ES-I3 (cell line): Measurements from ENCODE around the gene EIF4G3.

Experiments used
- H3K36me3 ChIP-seq: 2 replicates; pipeline ENCODE4 v1.6.1; 2013; ENCODE audit warnings: mild to moderate bottlenecking, low read length, control low read depth, moderate library complexity; ENCODE audit not compliant: insufficient read depth
- H3K4me1 ChIP-seq: 2 replicates; pipeline ENCODE4 v1.6.1; 2013; ENCODE audit warnings: mild to moderate bottlenecking, control low read depth, low read length; ENCODE audit not compliant: insufficient read depth
- H3K9ac ChIP-seq: 2 replicates; pipeline ENCODE4 v1.6.1; 2013; ENCODE audit warnings: low read depth, mild to moderate bottlenecking, low read length, moderate library complexity
- H3K9me3 ChIP-seq: 2 replicates; pipeline ENCODE4 v1.6.1; 2013; ENCODE audit warnings: mild to moderate bottlenecking, low read length, moderate library complexity; ENCODE audit not compliant: control insufficient read depth, insufficient read depth

The EIF4G3 gene

GRCh38 chr1:20847611-20848080 lies 329.1 kb downstream of the EIF4G3 start:
- Histone ChIP-seq H3K4me1 (no peaks in the 10 kb centered on the region), H3K9me3 (no peaks in the 10 kb centered on the region), H3K9ac (no peak overlapping the region), H3K36me3 (peaks cover 3% of the 10 kb centered on the region)

DNA sequence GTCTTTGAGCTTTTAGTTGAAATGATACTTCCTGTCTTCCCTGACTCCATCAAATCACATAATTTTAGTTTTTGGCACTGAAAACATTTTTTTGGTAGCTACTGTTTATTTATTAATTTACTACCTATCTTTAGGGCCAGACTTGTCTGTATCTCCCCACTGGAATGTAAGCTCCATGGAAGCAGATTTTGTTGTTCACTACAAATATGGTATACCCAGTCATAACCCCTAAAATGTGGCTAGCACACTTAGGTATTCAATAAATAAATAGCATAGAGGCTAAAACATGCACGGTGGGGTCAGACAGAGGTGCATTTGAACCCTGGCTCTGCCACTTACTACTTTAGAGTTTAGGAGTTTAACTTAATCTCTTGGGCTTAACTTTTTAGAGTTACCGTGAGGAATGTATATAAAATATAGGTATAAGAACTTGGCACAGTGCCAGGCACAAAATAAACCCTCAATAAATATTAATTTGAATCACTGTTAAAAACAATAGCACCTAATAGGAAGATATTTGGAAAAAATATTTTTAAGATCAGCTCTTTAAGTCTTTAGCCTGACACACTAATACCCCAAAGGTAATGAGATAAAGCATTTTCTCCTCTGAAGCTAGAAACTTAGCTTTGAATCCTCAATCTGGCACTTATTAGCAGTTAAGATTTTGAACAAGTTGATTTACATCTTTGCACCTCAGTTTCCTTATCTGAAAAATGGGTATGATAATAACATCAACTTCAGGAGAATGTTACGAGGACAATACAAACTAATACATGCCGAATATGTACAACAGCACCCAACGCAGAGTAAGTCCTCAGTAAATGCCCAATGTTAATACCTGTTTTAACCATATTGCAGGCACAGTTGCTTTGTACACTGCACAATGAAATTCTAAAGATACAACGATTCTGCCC lies 330.0 kb downstream of the EIF4G3 start:
- Histone ChIP-seq H3K9ac (no peak overlapping the region), H3K36me3 (peaks cover 3% of the 10 kb centered on the region), H3K4me1 (no peaks in the 10 kb centered on the region), H3K9me3 (no peaks in the 10 kb centered on the region)

- no peak overlapping the region for H3K9ac ChIP-seq
These were observed 336.0 kb downstream of the EIF4G3 start for GRCh38 chr1:20840731-20841130.

GRCh38 chr1:20837554-20838192 lies 339.0 kb downstream of the EIF4G3 start:
- H3K9me3 ChIP-seq, result no peaks in the 10 kb centered on the region
- H3K36me3 ChIP-seq, result no peaks in the 10 kb centered on the region
- H3K9ac ChIP-seq, result no peak overlapping the region
- H3K4me1 ChIP-seq, result no peaks in the 10 kb centered on the region

More at GRCh38 chr1:20840731-20841130, 336.0 kb downstream of the EIF4G3 start:
- Histone ChIP-seq H3K9me3 (no peaks in the 10 kb centered on the region), H3K36me3 (peaks cover 3% of the 10 kb centered on the region; the same call in 1 of the 2 replicates), H3K4me1 (no peaks in the 10 kb centered on the region)

DNA sequence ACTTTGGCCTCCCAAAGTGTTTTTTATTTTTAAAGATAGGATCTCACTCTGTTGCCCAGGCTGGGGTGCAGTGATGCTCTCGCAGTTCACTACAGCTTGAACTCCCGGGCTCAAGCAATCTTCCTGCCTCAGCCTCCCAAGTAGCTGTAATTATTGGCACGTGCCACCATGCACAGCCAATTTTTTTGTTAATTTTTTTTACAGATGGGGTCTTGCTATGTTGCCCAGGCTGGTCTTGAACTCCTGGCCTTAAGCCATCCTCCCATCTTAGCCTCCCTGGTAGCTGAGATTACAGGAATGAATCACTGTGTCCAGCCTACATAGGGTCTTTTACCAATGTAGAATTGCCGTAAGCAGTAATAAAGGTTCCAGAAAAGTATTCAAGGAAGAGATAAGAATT lies 340.5 kb downstream of the EIF4G3 start:
- no peak overlapping the region for H3K9ac ChIP-seq
- no peaks in the 10 kb centered on the region for H3K36me3 ChIP-seq
- no peaks in the 10 kb centered on the region for H3K9me3 ChIP-seq
- H3K4me1 ChIP-seq, result no peaks in the 10 kb centered on the region

- no peak overlapping the region for H3K9ac ChIP-seq
- no peaks in the 10 kb centered on the region for H3K36me3 ChIP-seq
- H3K4me1 ChIP-seq, result no peaks in the 10 kb centered on the region
These were observed 341.9 kb downstream of the EIF4G3 start for GRCh38 chr1:20834780-20835179.

GRCh38 chr1:20834192-20834591 lies 342.5 kb downstream of the EIF4G3 start:
- Histone ChIP-seq H3K9me3 (no peaks in the 10 kb centered on the region), H3K4me1 (no peaks in the 10 kb centered on the region), H3K9ac (no peak overlapping the region), H3K36me3 (no peaks in the 10 kb centered on the region)

More at GRCh38 chr1:20834780-20835179, 341.9 kb downstream of the EIF4G3 start:
- H3K9me3 ChIP-seq, result no peaks in the 10 kb centered on the region

DNA sequence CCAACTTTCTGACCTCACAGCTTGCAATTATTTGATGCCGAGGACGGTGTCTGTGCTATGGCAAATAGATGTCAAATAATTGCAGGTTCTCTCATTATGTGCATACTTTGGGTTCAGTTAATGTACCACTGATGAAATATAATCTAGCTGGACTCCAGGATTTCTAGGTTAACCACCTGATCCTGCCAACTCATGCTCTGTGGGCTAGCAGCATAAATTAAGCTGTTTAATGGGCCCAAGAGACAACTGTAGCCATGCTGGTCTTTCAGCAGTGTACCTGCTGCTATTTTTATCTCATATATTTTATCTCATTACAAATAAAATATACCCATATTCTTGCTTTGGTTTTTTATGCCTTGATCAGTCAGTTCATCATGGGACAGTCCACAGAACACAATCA lies 346.3 kb downstream of the EIF4G3 start:
- no peaks in the 10 kb centered on the region for H3K4me1 ChIP-seq
- no peaks in the 10 kb centered on the region; the same call in 1 of the 2 replicates for H3K36me3 ChIP-seq
- no peaks in the 10 kb centered on the region for H3K9me3 ChIP-seq
- no peak overlapping the region for H3K9ac ChIP-seq

DNA sequence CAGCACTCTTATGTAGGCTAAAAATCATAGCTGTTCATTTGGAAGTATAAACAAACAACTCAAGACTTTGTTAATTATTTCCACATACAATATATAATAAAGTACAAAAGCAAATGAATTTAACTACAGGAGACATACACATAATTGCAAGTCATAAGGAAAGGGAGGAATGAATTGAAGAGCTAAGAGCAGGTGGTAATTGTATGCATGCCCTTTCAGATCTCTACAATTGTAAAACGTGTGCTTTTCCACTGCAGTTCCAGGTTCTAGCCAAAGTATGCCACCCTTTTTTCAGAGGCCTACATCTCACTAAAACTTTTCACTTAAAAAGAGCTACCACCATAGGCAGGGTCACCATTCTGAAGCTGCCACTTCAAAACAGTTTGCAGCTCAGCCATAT lies 346.8 kb downstream of the EIF4G3 start:
- no peak overlapping the region for H3K9ac ChIP-seq
- no peaks in the 10 kb centered on the region for H3K9me3 ChIP-seq
- no peaks in the 10 kb centered on the region for H3K4me1 ChIP-seq
- no peaks in the 10 kb centered on the region; the same call in 1 of the 2 replicates for H3K36me3 ChIP-seq

DNA sequence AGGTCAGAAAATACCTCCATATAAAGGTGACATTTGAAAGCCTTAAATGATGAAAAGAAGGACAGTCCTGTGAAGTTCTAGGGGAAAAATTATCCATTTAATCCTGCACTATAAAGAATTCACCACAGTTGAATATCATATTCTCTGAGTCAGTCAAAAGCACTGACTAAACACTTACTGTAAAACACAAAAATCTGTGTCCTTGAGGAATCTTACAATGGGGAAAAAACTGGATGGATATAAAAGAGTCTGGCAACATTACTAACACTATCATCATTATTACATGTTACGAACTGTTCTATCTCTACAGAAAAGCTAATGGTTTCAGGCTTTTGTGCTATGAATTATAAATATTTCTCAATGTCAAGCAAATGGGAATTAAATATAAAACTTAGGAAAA lies 347.2 kb downstream of the EIF4G3 start:
- Histone ChIP-seq H3K4me1 (no peaks in the 10 kb centered on the region), H3K9me3 (no peaks in the 10 kb centered on the region), H3K9ac (no peak overlapping the region), H3K36me3 (no peaks in the 10 kb centered on the region; the same call in 1 of the 2 replicates)

- H3K9ac ChIP-seq, result no peak overlapping the region
- no peaks in the 10 kb centered on the region for H3K36me3 ChIP-seq
- no peaks in the 10 kb centered on the region for H3K4me1 ChIP-seq
- no peaks in the 10 kb centered on the region for H3K9me3 ChIP-seq
These were observed 352.9 kb downstream of the EIF4G3 start for GRCh38 chr1:20823845-20824244.

GRCh38 chr1:20821466-20821865 lies 355.2 kb downstream of the EIF4G3 start:
- Histone ChIP-seq H3K4me1 (no peaks in the 10 kb centered on the region), H3K9me3 (no peaks in the 10 kb centered on the region), H3K36me3 (no peaks in the 10 kb centered on the region), H3K9ac (no peak overlapping the region)

- H3K9me3 ChIP-seq, result no peaks in the 10 kb centered on the region
- no peak overlapping the region for H3K9ac ChIP-seq
- H3K36me3 ChIP-seq, result no peaks in the 10 kb centered on the region
- no peaks in the 10 kb centered on the region for H3K4me1 ChIP-seq
These were observed 356.9 kb downstream of the EIF4G3 start for GRCh38 chr1:20819818-20820217.

- H3K9ac ChIP-seq, result no peak overlapping the region
- H3K4me1 ChIP-seq, result no peaks in the 10 kb centered on the region
- H3K9me3 ChIP-seq, result no peaks in the 10 kb centered on the region
- no peaks in the 10 kb centered on the region for H3K36me3 ChIP-seq
These were observed 362.2 kb downstream of the EIF4G3 start for GRCh38 chr1:20814534-20814871.

- Histone ChIP-seq H3K36me3 (no peaks in the 10 kb centered on the region), H3K4me1 (no peaks in the 10 kb centered on the region), H3K9ac (no peak overlapping the region), H3K9me3 (no peaks in the 10 kb centered on the region)
These were observed 364.8 kb downstream of the EIF4G3 start for GRCh38 chr1:20811916-20812315.
